GM12878 (cell line): Measurements from ENCODE around the gene GGT6. TPM values are rescaled to one million over a fixed set of nuclear protein-coding genes. Genes with fewer than 3 reads are reported as not detected.

Experiments used
- ASH2L ChIP-seq: fragments of 300-600, 200-600 bp; sonication (generic); IDR thresholded peaks from 2 replicates; pipeline ENCODE4 v1.6.1; 2017; ENCODE audit warnings: low read depth, mild to moderate bottlenecking, borderline replicate concordance
- HCFC1 ChIP-seq: fragments of 150-350 bp; IDR thresholded peaks from 2 replicates; pipeline ENCODE4 v1.6.1; 2014; ENCODE audit warnings: low read length
- HDAC2 ChIP-seq: fragments of 200-600 bp; sonication (generic); IDR thresholded peaks from 2 replicates; pipeline ENCODE4 v1.6.1; 2017
- MYB ChIP-seq: fragments of 150-350 bp; IDR thresholded peaks from 2 replicates; pipeline ENCODE4 v1.6.1; 2014; ENCODE audit warnings: mild to moderate bottlenecking, low read depth, low read length, borderline replicate concordance
- PML ChIP-seq: IDR thresholded peaks from 2 replicates; pipeline ENCODE4 v1.6.1; 2012; ENCODE audit warnings: low read length, inconsistent platforms
- RFX5 ChIP-seq: IDR thresholded peaks from 2 replicates; pipeline ENCODE4 v1.6.1; 2011; ENCODE audit warnings: low read depth, low read length, improper control_type of control experiment
- YY1 ChIP-seq: IDR thresholded peaks from 2 replicates; pipeline ENCODE4 v1.6.1; 2011; ENCODE audit warnings: low read depth, mild to moderate bottlenecking, low read length
- polyA plus RNA-seq, 11 experiments: library from polyadenylated mRNA; depleted of rRNA in 4 of 11; unstranded in 6 of 11; stranded (reverse) in 5 of 11; fragments of >200 nt; fragmentation: Nextera tagmentation in 4 of 11; fragmentation: Illumina TruSeq in 1 of 11; extraction: Ambion mirVana in 4 of 11; extraction: Trizol in 1 of 11; gene quantifications; 1 replicate in 1 of 11; 2 replicates in 10 of 11; pipeline versions ENCODE4 v1.2.1 to v1.2.3, GENCODE V29; 2011 to 2016; ENCODE audit warnings: inconsistent platforms in 2 of 11, missing spikeins in 2 of 11, low read depth in 1 of 11
- total RNA-seq, 4 experiments: library from RNA; depleted of rRNA in 3 of 4; stranded (reverse); fragments of >200 nt in 3 of 4; fragmentation: Illumina TruSeq in 1 of 4; extraction: Trizol in 1 of 4; gene quantifications; 2 replicates each; pipeline versions ENCODE4 v1.2.1 to v1.2.3, GENCODE V29; 2013 to 2021
- TF ChIP-seq, protein P1 (sequence below): fragments of 450-650 bp; IDR thresholded peaks from 2 replicates; pipeline ENCODE4 v1.6.1; 2017; ENCODE audit warnings: borderline replicate concordance
- TF ChIP-seq, protein P2 (sequence below): IDR thresholded peaks from 2 replicates; pipeline ENCODE4 v1.6.1; 2012; ENCODE audit warnings: low read length, inconsistent platforms
- TF ChIP-seq, protein P3 (sequence below): IDR thresholded peaks from 2 replicates; pipeline ENCODE4 v1.6.1; 2011; ENCODE audit warnings: low read depth, low read length, improper control_type of control experiment, borderline replicate concordance

The GGT6 gene
- total and polyA plus RNA-seq, 10 of the 15 experiments (the other 5 are each of a cell fraction or from before 2014, with no cell fraction given): 0.01 to 0.26 (median 0.13) TPM; not detected in 5

DNA sequence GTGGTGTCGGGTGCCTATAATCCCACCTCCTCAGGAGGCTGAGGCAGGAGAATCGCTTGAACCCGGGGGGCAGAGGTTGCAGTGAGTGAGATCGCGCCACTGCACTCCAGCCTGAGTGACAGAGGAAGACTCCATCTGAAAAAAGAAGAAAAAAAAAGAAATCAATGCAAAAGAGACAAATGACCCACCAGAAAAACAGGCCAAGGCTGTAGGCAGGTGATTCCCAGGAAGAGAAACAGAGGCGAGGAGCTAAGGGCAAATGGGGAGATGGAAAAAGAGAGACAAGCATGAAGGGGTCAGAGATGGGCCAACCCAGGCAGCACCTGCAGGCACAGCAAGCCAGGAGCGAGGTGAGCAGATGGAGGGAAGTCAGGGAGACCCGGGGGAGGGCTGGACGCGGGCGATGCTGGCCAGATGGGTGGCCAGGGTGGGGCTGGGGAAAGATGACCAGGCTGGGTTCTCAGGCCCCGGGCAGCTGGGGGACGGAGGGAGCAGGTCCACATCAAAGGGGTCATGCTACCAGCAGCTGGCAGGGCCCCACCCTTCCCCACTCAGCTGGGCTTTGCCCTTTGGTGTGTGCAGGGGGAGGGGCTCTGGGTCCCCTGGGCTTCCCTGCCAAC lies 30.7 kb downstream of the GGT6 start (continued):
- TF ChIP-seq, protein P1, sequence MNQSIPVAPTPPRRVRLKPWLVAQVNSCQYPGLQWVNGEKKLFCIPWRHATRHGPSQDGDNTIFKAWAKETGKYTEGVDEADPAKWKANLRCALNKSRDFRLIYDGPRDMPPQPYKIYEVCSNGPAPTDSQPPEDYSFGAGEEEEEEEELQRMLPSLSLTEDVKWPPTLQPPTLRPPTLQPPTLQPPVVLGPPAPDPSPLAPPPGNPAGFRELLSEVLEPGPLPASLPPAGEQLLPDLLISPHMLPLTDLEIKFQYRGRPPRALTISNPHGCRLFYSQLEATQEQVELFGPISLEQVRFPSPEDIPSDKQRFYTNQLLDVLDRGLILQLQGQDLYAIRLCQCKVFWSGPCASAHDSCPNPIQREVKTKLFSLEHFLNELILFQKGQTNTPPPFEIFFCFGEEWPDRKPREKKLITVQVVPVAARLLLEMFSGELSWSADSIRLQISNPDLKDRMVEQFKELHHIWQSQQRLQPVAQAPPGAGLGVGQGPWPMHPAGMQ: no peak
- no peak for TF ChIP-seq HCFC1
- no peak for TF ChIP-seq MYB
- no peak for TF ChIP-seq PML
- TF ChIP-seq, protein P2, sequence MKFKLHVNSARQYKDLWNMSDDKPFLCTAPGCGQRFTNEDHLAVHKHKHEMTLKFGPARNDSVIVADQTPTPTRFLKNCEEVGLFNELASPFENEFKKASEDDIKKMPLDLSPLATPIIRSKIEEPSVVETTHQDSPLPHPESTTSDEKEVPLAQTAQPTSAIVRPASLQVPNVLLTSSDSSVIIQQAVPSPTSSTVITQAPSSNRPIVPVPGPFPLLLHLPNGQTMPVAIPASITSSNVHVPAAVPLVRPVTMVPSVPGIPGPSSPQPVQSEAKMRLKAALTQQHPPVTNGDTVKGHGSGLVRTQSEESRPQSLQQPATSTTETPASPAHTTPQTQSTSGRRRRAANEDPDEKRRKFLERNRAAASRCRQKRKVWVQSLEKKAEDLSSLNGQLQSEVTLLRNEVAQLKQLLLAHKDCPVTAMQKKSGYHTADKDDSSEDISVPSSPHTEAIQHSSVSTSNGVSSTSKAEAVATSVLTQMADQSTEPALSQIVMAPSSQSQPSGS: no peak
- TF ChIP-seq, protein P3, sequence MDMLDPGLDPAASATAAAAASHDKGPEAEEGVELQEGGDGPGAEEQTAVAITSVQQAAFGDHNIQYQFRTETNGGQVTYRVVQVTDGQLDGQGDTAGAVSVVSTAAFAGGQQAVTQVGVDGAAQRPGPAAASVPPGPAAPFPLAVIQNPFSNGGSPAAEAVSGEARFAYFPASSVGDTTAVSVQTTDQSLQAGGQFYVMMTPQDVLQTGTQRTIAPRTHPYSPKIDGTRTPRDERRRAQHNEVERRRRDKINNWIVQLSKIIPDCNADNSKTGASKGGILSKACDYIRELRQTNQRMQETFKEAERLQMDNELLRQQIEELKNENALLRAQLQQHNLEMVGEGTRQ: no peak
- TF ChIP-seq HDAC2: no peak
- TF ChIP-seq ASH2L: no peak
- TF ChIP-seq RFX5: no peak
- TF ChIP-seq YY1: no peak
